ENCODE results near the gene SCAF8.
"Not testable (repeated sequence)": the region's sequence is repeated elsewhere in the genome, so short reads cannot be mapped to it uniquely, and the experiment has no call there.

The SCAF8 gene

GRCh38 chr6:154737424-154737823, 4.2 kb downstream of the SCAF8 start:
- no peak for DNase-seq

- no peak for DNase-seq
Observed at GRCh38 chr6:154738551-154738961, 5.3 kb downstream of the SCAF8 start.

- DNase-seq = no peak
Observed at GRCh38 chr6:154740658-154741057, 7.4 kb downstream of the SCAF8 start.

GRCh38 chr6:154742891-154743290, 9.7 kb downstream of the SCAF8 start:
- DNase-seq = no peak

- DNase-seq = not testable (repeated sequence)
Observed at GRCh38 chr6:154744029-154744745, 11.0 kb downstream of the SCAF8 start.

GRCh38 chr6:154745243-154745642, 12.0 kb downstream of the SCAF8 start:
- DNase-seq = no peak

GRCh38 chr6:154749341-154749740, 16.1 kb downstream of the SCAF8 start:
- DNase-seq = peak; percentile 33

- DNase-seq = no peak
Observed at GRCh38 chr6:154751011-154751800, 18.0 kb downstream of the SCAF8 start.

GRCh38 chr6:154752022-154752421, 18.8 kb downstream of the SCAF8 start:
- no peak for DNase-seq

- no peak for DNase-seq
Observed at GRCh38 chr6:154754152-154754551, 20.9 kb downstream of the SCAF8 start.

GRCh38 chr6:154757352-154758050, 24.3 kb downstream of the SCAF8 start:
- no peak for DNase-seq

GRCh38 chr6:154758125-154758524, 24.9 kb downstream of the SCAF8 start:
- no peak for DNase-seq

- DNase-seq = no peak
Observed at GRCh38 chr6:154763650-154764049, 30.4 kb downstream of the SCAF8 start.

GRCh38 chr6:154765273-154765672, 32.1 kb downstream of the SCAF8 start:
- DNase-seq = no peak

- DNase-seq = no peak
Observed at GRCh38 chr6:154766288-154766687, 33.1 kb downstream of the SCAF8 start.

GRCh38 chr6:154767003-154767723, 33.9 kb downstream of the SCAF8 start:
- no peak for DNase-seq

- DNase-seq = no peak
Observed at GRCh38 chr6:154768280-154768679, 35.1 kb downstream of the SCAF8 start.

GRCh38 chr6:154773610-154774089, 40.4 kb downstream of the SCAF8 start:
- no peak for DNase-seq

- not testable (repeated sequence) for DNase-seq
Observed at GRCh38 chr6:154779157-154779556, 45.9 kb downstream of the SCAF8 start.

GRCh38 chr6:154782193-154782592, 49.0 kb downstream of the SCAF8 start:
- DNase-seq = no peak

- DNase-seq = no peak
Observed at GRCh38 chr6:154783229-154783628, 50.0 kb downstream of the SCAF8 start.

GRCh38 chr6:154785075-154785474, 51.9 kb downstream of the SCAF8 start:
- no peak for DNase-seq
